ENCODE data around the gene INSRR. TPM values are rescaled to one million over a fixed set of nuclear protein-coding genes. Genes with fewer than 3 reads are reported as not detected.

INSRR gene
- total RNA-seq, 2 experiments from 2014 or later, result 0.47 to 0.54 TPM

DNA sequence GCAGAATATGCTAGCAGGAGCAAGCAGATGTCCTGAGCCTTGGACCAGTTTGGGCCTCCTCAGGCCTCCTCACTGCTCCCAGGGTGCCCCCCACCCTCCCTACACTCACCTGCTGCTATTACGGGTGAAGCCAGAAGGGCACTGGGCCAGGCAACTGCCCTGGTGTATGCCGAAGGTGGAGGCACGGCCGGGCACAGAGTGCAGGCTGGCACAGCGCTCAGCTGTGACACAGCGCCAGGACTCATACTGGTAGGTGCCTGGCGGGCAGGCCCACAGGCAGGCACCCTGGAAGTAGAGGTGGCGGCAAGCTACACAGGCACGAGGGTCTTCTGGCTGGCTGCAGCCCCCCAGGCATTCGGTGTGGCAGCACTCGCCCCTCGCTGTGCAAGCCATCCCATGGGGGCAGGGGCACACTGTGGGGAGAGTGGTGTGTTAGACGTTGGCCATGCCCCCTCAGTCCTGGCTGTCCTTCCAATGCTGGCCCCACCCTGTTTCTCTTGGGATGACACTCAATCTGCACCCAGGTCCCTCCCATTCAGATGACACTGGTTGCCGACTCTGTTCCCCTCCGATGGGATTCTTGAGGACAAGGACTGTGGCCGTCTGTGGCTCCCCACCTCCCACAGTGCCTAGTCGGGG is 7.0 kb downstream of the INSRR start:
- peaks cover 23% of the 10 kb centered on the region for H3K4me1 Mint-ChIP-seq (ENCODE audit: low read depth)
- DNase-seq (no peak), ATAC-seq (no peak)
- H3K27me3 Mint-ChIP-seq, result peaks cover 10% of the 10 kb centered on the region
- no peaks in the 10 kb centered on the region for H3K36me3 Mint-ChIP-seq (ENCODE audit: low read depth)
- no peak overlapping the region for H3K27ac Mint-ChIP-seq
- CTCF ChIA-PET, result interaction anchor here (3.3 kb wide), 1 partner anchor 13 kb away, joined by 22 read pairs; no protein-coding TSS in a partner anchor
- intact Hi-C loops (cut with micrococcal nuclease), result no loop called here
- H3K4me3 Mint-ChIP-seq, result no peak overlapping the region
- no peaks in the 10 kb centered on the region for H3K9me3 Mint-ChIP-seq
- TF ChIP-seq, protein P1, sequence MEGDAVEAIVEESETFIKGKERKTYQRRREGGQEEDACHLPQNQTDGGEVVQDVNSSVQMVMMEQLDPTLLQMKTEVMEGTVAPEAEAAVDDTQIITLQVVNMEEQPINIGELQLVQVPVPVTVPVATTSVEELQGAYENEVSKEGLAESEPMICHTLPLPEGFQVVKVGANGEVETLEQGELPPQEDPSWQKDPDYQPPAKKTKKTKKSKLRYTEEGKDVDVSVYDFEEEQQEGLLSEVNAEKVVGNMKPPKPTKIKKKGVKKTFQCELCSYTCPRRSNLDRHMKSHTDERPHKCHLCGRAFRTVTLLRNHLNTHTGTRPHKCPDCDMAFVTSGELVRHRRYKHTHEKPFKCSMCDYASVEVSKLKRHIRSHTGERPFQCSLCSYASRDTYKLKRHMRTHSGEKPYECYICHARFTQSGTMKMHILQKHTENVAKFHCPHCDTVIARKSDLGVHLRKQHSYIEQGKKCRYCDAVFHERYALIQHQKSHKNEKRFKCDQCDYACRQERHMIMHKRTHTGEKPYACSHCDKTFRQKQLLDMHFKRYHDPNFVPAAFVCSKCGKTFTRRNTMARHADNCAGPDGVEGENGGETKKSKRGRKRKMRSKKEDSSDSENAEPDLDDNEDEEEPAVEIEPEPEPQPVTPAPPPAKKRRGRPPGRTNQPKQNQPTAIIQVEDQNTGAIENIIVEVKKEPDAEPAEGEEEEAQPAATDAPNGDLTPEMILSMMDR (IDR thresholded peaks at IDR 0.05), result no peak
- POLR2A ChIA-PET, result interaction anchor here (1.1 kb wide), 1 partner anchor 12 kb away, joined by 3 read pairs; no protein-coding TSS in a partner anchor

DNA sequence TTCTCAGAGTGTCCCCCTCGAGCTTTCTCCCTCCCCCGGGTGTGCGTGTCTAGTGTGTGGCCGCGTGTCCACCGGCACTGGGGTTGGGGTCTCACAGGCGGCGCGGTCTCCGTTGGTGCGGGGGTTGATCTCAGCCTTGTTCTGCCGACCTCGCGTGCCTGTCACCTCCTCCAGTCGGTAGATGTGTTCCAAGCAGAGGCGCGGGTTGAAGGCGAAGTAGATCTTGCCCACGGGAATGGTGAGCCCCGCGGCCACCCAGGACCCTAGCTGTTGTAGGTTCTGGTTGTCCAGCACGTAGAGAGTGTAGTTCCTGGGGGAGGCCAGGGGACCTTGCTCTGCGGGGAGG is 9.8 kb downstream of the INSRR start:
- peaks cover 29% of the 10 kb centered on the region for H3K27me3 Mint-ChIP-seq
- ChIA-PET POLR2A (interaction anchor here (1.1 to 2.4 kb wide), 7 partner anchors 9 to 47 kb away, joined by 4 to 19 read pairs (median 5); partner anchors contain the start of genes INSRR and NTRK1), CTCF (interaction anchor here (1.4 to 5.7 kb wide), 7 partner anchors 10 to 79 kb away, joined by 4 to 81 read pairs (median 5); partner anchors contain the start of genes INSRR and NTRK1)
- DNase-seq (no peak), ATAC-seq (no peak)
- no peaks in the 10 kb centered on the region for H3K36me3 Mint-ChIP-seq (ENCODE audit: low read depth)
- peak overlapping the region; percentile 70 for H3K4me3 Mint-ChIP-seq
- H3K4me1 Mint-ChIP-seq (ENCODE audit: low read depth), result peaks cover 42% of the 10 kb centered on the region
- no peaks in the 10 kb centered on the region for H3K9me3 Mint-ChIP-seq
- intact Hi-C loops (cut with micrococcal nuclease), result no loop called here
- H3K27ac Mint-ChIP-seq, result peak overlapping the region; percentile 84
- TF ChIP-seq, protein P1 (IDR thresholded peaks at IDR 0.05), result no peak

DNA sequence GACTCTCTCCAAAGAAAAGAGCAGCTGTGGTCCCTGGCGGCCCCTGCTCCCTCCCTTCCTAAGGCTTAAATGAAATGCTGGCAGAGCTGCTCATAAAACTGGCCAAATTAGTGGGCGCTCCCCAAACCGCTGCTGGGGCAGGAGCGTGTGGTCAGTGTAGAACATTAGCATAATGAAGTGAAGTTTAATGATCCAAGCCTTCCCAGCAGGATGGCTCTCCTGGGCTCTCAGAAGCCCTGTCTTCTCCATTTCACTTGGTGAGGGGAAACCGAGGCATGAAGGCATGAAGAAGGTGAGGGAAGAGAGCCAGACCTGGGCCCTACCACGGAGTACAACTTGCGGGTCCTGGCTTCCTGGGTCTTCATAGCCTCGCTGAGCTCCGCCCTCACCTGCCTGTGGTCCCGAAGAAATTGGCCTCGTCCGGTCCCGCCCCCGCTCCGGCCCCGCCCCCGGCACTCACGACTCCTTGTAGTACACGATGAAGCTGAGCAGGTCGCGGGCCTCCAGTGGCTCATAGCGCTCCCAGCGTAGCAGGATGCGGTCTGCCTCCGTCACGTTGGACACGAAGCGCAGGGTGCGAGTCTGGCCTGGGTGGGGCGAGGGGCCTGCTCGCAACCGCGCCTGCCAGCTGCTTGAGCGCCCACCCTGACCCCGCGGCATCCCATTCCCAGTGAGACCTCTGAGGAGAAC is 10.3 kb downstream of the INSRR start:
- ChIA-PET CTCF (interaction anchor here (0.8 to 5.7 kb wide), 10 partner anchors 11 to 123 kb away, joined by 3 to 81 read pairs (median 4); partner anchors contain the start of genes INSRR and NTRK1), POLR2A (interaction anchor here (1.1 to 2.4 kb wide), 9 partner anchors 9 to 47 kb away, joined by 3 to 19 read pairs (median 5); partner anchors contain the start of genes INSRR and NTRK1)
- peaks cover 34% of the 10 kb centered on the region for H3K27me3 Mint-ChIP-seq
- peak overlapping the region; percentile 84 for H3K27ac Mint-ChIP-seq
- peak; percentile 87 for ATAC-seq
- H3K4me1 Mint-ChIP-seq (ENCODE audit: low read depth), result peaks cover 44% of the 10 kb centered on the region
- H3K36me3 Mint-ChIP-seq (ENCODE audit: low read depth), result no peaks in the 10 kb centered on the region
- TF ChIP-seq, protein P1 (IDR thresholded peaks at IDR 0.05), result no peak
- no peaks in the 10 kb centered on the region for H3K9me3 Mint-ChIP-seq
- peak; percentile 95 for DNase-seq
- peak overlapping the region; percentile 70 for H3K4me3 Mint-ChIP-seq
- intact Hi-C loops (cut with micrococcal nuclease), result no loop called here

DNA sequence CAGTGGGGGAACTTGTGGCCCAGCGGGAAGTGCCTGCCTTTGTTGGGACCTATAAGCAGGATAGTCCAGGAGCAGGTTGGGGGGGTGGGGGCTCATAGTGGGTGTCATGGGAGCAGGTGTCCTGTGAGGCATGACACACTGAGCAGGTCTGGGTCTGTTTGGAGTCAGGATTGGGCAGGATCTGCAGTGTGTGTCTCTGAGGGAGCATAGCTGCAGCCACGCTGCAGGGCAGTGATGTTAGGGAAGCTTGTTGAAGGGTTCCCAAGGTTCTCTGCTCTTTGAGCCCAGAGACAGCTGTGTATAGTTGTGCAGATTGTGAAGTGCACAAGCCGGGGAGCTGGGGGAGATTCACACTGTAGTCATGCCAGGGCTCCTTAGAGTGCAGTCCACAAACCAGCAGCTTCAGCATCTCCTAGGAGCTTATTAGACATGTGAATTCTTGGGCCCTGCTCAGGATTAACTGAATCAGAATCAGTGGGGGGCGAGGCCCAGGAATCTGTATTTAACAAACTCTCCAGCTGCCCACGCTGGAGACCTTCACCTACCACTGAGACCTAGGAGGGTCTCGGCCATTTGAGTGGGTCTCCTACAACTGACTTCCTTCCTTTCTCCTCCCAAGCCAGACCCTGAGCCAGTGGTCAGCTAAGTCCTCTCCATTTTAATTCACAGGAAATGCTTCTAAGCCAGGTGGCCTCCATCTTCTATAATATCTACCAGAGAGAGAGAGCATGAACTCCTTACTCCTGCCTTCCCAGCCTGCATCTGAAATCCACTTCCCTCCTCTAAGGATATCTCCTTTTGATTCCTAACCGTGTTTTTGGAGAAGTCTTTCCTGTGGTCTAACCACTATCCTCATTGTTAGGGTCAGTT is 11.1 kb downstream of the INSRR start:
- CTCF ChIA-PET, result interaction anchor here (0.8 to 5.7 kb wide), 11 partner anchors 10 to 122 kb away, joined by 3 to 81 read pairs (median 5); partner anchors contain the start of genes INSRR and NTRK1
- POLR2A ChIA-PET, result interaction anchor here (1.1 to 2.4 kb wide), 7 partner anchors 9 to 46 kb away, joined by 3 to 19 read pairs (median 5); partner anchors contain the start of genes INSRR and NTRK1
- TF ChIP-seq, protein P1 (IDR thresholded peaks at IDR 0.05), result no peak
- H3K27me3 Mint-ChIP-seq, result peaks cover 40% of the 10 kb centered on the region
- no peak for ATAC-seq
- intact Hi-C loops (cut with micrococcal nuclease), result no loop called here
- peaks cover 44% of the 10 kb centered on the region for H3K4me1 Mint-ChIP-seq (ENCODE audit: low read depth)
- DNase-seq, result no peak
- peak overlapping the region; percentile 70 for H3K4me3 Mint-ChIP-seq
- no peaks in the 10 kb centered on the region for H3K36me3 Mint-ChIP-seq (ENCODE audit: low read depth)
- no peaks in the 10 kb centered on the region for H3K9me3 Mint-ChIP-seq
- peak overlapping the region; percentile 5 for H3K27ac Mint-ChIP-seq

All from activated CD8-positive, alpha-beta T cell treated with anti-CD3 and anti-CD28 coated beads for 36 hours (primary cell).